GM18861 (cell line): ENCODE data around the gene SLC30A7.

Source experiments
- ATAC-seq: cut with Tn5 transposase; IDR thresholded peaks from one replicate; pipeline ENCODE4 v1.9.1; 2021; ENCODE audit not compliant: unreplicated experiment

SLC30A7 gene

DNA sequence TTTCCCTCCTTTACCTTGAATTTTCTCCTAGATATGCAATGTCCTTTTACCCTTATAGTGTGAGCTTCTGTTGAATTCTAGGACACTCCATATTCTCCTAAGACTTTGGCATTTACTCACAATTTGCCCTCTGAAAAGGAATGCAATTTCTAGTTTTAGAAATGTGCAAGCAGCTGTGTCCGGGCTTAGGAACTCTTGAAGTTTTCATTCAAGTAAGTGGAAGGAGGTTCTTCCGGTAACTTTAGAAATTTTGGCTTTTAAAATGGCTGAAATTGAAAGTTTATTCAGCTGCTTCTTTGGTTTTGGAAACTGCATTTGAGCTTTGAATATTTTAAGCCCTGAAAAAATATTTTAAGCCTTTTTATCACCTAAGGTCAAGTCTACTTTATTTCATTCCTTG lies 73.4 kb downstream of the SLC30A7 start:
- ATAC-seq, result no peak

DNA sequence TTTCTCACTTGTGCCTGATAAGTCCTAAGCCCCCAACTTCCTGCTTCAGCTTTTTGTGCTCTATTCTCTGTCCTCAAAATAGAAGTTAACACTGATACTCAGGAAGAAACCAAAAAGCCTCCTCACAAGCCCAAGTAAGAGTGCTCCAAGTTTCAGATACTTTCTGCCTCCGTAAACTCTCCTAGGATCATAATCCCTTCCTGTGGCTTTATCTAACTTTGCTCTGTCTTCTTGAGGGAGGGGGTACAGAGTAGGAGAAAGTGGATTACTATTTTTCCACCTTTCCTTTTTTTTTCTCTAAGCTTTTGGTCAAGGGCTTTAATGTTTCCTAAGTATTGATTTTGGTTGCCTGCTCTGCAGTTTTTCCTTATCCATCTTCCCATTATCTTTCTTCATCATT lies 75.1 kb downstream of the SLC30A7 start:
- no peak for ATAC-seq

DNA sequence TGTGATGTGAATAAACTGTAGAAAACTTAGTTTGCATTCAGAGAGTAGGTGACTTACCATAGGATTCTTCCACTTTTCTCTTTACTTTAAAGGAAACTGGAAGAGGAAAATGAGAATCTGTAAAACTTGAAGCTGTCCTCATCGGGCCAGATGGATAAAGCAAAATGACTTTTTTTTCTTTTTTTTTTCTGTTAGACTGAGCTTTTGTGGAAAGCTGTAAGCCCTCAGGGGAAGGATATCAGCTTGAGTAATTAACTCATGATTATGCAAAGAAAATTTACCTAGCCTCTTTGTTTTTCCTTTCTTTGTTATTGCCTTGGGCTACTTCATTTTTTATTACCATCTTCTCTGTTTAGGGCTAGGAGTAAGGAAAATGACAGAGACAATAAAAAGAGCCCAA lies 76.3 kb downstream of the SLC30A7 start:
- ATAC-seq, result no peak

DNA sequence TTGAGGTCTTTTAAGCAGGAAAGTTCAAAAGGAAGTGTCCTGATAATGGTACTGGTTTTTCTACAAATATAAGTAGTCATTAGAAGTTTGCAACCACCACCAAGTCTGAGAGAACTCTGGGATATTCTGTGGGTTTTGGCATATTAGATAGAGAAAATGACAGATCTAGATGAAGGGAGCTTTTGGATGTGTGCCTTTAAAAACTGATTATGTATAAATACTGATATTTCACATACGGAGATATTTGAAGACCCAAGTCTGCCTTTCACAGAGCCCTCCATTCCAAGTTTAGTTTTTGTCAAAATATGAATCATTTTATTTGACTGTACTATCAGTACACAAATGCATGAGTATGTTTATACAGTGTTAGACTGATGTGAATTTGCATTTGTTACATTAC lies 81.0 kb downstream of the SLC30A7 start:
- ATAC-seq, result no peak

DNA sequence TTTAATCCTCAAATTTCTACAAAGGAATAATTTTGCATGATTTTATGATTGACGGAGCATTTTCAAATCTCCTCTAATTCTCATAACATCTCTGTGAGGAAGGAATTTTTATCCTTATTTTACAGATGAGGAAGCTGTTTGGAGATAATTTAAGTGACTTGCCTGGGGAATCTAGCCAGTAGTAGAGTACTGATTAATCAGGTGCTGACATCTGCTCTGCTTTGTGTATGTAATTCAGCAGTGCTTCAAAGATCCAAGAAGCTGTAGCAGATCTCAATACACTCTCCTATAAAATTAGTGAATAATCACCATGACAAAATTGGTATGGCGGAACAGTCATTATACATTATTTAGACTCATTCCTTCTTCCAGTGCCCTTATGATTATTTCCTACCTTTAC lies 83.7 kb downstream of the SLC30A7 start:
- ATAC-seq, result no peak

DNA sequence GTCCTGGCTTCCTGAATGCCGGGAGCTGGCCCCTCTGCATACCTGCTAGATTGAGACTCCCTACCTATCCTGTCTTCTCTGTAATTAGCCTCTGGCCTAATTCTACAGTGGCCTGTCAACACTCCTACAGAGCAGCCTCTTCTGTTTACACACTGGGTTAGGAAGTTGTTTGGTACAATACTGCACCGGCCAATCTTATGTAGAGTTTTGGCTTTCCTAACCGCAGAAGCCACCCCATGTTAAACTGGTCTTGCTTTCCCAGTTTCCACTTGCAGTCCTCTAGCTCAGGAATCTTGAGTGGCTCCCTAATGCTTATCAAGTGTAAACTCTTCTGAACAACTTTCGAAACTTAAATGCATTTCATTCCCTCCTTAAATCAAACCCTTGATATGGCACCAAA lies 86.9 kb downstream of the SLC30A7 start:
- ATAC-seq, result no peak

DNA sequence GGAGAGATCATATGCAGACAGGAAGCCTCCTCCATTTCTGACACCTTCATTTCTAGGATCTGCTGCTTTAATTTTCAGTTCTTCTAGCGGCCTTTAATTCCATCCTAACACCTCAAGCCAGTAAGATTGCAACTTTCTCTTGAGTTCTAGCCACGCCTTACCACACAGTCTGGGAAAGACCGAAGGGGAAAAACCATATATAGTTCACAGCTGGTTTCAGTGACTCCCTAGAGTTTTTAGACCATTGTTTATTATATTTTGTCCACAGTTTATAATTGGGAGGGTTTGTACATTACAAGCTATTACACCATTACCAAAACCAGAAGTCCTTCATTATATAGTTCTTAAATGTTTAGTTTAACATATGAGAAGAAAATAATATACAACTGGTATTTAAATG lies 92.2 kb downstream of the SLC30A7 start:
- ATAC-seq, result no peak

DNA sequence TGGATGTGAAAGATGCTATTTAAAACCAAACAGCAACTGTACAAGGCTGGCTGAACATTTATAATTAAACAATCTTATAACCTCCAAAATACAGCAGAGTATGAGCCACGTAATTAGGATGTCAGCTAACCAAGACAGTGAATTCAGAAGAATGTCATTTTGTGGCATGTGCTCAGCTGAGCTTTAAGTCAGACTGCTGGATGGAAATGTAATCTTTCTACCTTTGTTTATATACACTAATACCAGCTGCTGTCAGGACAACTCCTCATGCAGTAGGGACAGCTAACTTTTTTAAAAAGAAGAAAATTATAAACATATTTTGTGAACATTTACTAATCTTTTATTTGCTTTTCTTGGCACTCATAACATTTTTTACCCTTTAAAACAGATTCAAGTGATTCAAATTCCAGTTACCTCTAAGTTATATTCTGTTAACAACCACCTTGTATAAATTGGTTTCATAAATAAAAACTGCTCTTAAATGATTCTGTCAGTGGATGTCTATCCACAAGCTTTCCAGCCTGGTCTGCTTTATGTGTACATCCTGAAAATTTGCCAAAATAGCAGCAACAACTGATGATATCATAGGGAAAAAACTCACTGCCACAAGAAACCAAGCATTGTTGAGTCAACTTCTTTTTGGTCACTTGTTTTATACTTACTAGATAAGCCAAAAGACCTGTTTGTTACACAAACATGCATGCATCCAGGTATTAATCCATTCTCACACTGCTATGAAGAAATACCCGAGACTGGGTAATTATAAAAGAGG lies 93.6 kb downstream of the SLC30A7 start:
- no peak for ATAC-seq

DNA sequence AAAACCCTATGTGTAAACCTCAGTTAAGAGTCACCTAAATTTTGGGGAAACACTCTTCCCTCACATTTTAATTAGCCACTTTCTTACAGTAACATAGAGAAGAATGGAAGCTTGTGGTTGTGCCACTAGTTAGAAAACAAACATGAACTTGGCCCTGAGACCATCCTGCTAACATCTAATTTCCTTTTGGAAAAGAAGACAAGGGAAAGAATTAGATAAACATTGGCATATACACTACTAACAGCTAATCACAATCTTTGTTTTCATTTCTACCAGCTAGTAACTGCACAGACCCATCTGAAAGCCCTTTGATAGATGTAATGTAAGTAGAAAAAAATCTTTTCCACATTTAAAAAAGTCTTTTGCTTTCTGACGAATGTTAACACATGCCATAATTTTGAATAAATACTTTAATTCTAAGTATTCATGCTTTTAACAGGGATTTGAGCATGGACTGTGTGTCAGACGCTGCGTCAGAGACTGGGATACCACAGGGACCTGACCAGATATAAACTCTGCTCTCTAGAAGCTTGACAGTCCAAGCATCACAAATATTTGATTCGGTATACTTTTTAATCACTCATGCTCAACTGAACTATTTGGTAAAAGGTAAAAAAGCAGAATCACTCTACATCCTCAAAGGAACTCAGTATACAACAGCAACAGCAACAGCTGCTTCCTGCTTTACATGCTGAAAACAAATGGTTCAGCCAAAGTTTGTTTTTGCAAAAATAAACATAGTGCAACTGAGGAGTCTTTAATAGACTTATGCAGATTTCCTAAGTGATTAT lies 99.5 kb downstream of the SLC30A7 start:
- no peak for ATAC-seq

DNA sequence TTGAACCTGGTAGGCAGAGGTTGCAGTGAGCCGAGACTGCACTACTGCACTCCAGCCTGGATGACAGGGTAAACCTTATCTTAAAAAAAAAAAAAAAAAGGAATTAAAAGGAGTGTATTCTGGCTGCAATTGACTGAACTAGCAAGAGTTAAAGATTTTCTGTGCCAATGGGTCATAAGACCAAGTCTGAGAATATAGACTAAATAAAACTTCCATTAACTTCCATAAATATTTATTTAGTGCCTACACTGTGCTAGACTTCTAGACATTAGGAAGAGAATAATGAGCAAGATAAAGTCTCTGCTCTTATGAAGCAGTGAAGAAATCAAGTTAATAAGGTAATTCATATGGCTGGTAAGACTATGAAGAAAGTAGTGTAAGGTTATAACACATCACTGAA lies 102.5 kb downstream of the SLC30A7 start:
- no peak for ATAC-seq

DNA sequence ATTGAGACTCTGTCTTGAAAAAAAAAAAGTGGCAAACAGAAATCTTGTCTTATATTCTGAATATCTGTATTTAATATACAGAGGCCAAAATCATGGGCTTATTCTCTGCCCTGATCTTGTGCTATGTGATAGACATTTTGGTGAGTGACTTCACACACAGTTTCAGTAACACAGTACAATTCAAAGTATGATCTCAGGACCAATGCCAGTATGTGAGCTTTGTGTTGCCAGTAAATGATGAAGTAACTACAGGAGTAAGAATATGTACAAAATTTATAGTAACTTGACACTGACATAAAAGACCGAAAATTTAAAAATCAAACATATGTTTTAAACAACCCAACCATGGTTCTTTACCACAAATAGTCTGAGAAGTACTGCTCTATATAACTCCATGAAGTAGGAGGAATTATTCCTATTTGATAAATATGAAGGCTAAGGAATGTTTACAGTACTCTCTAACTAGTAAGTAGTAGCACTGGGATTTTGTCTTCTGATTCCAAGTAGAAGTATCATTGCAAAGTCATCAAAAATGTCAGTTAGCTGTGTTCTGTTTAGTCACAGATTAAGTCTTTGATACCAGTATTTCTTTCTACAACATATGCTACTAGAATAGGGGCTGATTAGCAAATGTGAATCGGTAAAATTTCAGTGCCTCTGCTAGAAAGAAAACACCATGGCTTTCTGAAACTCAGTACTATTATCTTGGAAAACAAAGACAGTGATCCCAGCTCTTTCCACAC lies 104.4 kb downstream of the SLC30A7 start:
- ATAC-seq, result no peak

DNA sequence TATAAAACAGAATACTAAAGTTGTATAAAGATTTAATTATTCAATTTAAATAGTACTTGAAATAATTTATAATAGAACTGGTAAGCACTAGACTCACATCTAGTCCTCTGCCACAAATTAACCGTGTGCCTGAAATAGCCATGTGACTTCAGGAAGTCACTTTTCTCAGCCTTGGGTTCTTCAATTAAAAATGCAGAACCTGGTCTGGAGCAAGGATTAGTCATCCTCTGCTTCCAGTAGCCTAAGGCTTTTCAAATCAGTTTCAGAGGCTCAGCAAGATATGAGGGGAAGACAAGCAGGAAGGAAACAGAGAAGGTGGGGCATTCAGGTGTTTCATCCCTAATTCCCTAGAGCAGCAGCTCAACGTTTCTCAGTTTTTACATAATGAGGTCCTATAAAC lies 106.7 kb downstream of the SLC30A7 start:
- peak; percentile 71 for ATAC-seq

DNA sequence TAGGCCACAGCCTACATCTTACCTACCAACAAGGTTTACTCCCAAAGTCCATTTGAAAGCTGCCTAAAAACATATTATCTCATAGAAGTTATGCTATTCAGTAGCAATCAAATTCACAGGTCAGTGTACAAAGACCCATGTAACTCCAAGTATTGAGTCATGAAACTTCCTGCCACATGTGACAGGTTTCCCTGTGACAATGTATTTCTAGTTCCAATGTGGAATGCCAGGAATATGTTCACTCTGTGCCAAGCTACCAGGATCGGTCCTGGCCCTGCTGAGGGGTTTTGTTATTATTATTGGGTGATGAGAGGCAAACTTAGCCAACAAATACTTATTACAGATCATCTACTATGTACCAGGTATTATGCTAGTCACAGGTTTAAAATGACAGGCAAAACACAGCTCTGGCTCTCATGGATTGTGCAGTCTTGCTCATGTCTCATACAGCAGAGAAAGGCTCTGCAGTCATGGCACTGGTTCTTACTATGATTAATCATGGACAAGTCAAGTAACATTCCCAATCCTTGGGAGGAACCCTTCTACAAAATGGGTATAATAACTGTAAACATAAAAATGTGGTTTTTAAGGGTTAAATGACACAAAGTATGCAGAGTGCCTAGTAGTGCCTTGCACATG lies 107.2 kb downstream of the SLC30A7 start:
- ATAC-seq, result no peak

DNA sequence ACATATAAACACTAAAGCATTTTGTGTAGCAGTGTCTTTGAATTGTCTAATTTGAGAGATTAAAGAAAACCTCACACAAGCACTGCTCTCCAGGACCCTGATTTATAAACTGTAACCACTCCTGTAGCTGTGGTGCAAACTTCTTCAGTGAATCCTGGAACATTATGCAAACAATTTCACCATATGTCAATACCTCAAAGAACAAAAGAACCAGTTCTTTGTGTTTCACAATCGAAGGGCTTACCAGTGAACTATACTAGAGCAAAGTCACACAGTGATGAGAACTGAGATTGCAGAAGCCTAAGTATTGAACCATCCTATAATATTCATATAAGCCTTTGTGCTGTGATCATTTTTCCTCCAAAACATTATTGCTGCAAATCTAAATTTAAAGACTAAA lies 108.2 kb downstream of the SLC30A7 start:
- ATAC-seq, result peak; percentile 35

DNA sequence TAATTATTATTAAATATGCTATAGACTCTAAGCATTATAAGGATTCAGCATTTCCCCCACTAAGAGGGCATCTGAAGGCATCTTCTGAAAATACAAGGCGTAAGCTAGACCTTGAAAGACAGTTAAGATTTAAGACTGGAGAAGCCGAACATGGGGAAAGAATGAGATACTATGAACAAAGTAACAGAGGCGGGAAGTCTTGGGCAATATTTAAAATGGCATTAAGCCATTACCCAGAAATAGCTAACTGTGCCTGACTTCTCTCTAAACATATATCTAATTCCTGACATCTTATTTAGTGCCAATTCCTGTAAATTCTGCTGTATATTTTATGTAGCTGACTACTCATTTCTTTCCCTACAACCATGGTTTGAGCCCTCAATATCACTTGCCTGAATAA lies 108.8 kb downstream of the SLC30A7 start:
- ATAC-seq, result no peak

DNA sequence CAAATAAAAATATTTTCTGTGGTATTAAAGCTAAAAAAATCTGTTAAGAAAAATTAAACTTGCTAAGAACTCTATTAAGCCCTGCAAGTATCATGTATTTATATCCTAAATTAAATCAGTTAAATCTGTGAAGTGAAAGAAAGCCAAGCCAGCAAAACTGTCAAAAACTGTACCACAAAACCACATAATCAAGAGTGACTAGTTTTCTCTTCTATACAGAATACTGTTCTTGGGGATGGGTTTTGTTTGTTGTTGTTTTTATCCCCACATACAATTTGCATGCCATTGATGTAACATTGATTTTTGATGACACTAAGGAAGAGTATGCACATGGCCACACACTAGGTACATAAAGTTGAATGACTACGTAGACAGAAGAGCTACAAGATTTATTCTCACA lies 109.3 kb downstream of the SLC30A7 start:
- ATAC-seq, result no peak

DNA sequence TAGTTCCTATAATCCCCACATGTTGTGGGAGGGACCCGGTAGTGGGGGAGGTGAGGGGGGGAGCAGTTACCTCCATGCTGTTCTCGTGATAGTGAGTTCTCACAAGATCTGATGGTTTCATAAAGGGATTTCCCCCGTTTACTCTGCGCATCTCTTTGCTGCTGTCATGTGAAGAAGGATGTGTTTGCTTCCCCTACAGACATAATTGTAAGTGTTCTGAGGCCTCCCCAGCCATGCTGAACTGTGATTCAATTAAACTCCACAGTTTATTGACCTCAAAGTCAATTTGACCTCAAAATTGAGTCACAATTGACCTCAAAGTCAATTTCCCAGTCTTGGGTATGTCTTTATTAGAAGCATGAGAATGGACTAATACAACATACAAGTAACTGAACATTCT lies 110.0 kb downstream of the SLC30A7 start:
- ATAC-seq, result no peak

DNA sequence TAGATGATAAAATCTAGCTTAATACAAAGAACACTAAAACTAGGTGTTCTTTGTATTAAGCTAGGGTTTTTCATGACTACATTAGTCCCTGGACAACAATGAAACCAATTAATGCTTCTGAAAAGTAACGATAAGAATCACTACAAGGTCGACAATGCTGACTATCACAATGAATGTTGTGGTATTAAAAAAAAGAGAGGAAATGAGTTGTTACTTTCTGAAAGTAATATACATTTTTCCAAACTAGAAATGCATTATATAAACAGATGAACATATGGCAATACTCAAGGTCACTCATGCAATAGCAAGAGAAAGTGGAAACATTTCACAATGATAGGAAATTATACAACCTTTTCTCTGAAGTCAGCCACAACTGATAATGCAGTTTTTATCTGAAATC lies 110.7 kb downstream of the SLC30A7 start:
- ATAC-seq, result no peak

DNA sequence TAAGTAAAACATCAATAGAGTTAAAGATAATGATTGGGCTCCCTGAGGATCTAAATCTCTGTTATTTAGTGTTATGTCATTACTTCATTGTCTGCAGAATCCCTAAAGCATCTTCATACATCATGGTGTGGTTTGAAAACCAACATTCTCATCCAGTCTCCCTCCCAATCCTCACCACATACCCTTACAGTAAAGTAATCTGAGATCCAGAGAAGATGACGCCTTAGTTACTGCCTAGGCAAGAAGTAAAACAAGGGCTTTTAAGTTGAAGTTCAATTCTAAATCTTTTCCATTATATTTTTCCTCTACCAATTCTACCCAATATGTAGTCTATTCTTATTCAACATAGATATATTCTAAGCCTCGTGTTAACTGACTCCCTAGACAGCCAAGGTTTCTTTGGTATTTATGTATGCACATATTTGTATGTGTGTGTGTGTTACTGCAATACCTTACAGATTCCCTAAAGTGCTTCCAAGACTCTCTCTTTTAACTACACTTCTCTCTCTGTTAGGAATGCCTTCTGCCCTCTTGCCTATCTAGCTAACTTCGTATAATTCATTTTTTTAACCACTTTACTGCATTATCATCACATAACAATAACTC lies 112.4 kb downstream of the SLC30A7 start:
- ATAC-seq, result no peak

DNA sequence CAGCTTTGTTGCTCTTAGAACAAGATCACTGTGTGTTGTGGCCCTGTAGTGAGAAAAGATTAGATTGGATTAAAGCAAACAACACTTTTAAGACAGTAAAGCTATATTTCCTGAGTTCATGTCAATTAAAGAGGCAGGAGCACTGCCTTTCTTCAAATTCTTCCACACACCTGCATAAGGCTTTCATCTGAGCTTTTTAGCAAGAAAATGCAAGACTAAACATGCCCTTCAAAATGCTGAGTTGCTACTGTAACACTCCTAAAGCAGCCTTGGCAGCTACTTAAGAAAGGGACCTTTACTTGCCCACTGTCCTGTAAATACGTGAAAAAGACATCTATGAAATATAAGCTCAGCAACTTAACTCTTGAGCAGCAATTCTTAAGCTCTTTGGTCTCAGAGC lies 117.9 kb downstream of the SLC30A7 start:
- no peak for ATAC-seq

DNA sequence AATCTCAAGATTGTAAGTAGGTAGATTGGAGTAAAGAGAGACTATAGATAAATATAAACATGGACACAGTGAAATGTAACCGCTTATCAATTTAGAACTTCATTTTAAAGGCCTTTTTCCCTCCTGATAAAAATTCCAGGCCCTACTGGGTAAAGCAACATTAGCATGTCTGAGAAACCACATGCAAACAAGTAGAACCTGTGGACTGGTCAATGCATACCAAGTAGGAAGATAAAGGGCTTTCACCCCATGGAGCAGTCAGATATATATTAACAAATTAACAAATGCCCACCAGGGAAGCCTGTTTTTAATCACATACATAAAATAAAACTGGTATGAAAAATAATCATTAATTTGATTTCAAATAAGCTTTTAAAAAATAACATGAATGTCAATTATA lies 121.6 kb downstream of the SLC30A7 start:
- ATAC-seq, result no peak
